ENCODE data around the gene TBC1D23. TPM values are rescaled to one million over a fixed set of nuclear protein-coding genes. Genes with fewer than 3 reads are reported as not detected.
A peak's percentile ranks its signal among the peaks of the same experiment; 100 is the strongest.

TBC1D23 gene
- total RNA-seq, 1 experiment from 2014 or later: 37.9 TPM

GRCh38 chr3:100368441-100368840 is 107.6 kb downstream of the TBC1D23 start:
- Histone ChIP-seq H4K20me1 (ENCODE audit: low read length) (0 out of 2 replicates have a peak, but pooled peaks cover 7% of the 10 kb centered on the region), H3K4me1 (ENCODE audit: insufficient read depth, low read length) (0 out of 2 replicates have a peak, but pooled peaks cover 2% of the 10 kb centered on the region), H3K36me3 (ENCODE audit: low read depth, low read length) (peaks cover 81% of the 10 kb centered on the region), H3F3A (ENCODE audit: low read length, unreplicated experiment) (no peaks in the 10 kb centered on the region), H2AFZ (ENCODE audit: low read length) (no peak overlapping the region), H3K4me3 (ENCODE audit: low read length) (no peak overlapping the region), H3K9me2 (replicated peaks; ENCODE audit: low read length) (no peaks in the 10 kb centered on the region), H3K27me3 (ENCODE audit: low read length) (no peaks in the 10 kb centered on the region), H3K9ac (ENCODE audit: low read length) (no peak overlapping the region), H3K9me3 (ENCODE audit: low read length) (no peaks in the 10 kb centered on the region), H3K79me2 (ENCODE audit: low read length) (no peaks in the 10 kb centered on the region), H3K27ac (ENCODE audit: low read length) (no peak overlapping the region), H3K4me2 (ENCODE audit: low read length) (no peak overlapping the region)
- BruUV-seq (replicated peaks): no TSS peak
- intact Hi-C loops (cut with micrococcal nuclease): no loop called here
- ChIA-PET CTCF (interaction anchor here (0.5 kb wide), 1 partner anchor 78 kb away, joined by 6 read pairs; no protein-coding TSS in a partner anchor), POLR2A (ENCODE audit: unreplicated experiment) (no interaction called here)
- DNase-seq: no peak
- TF ChIP-seq EZH2phosphoT487 (IDR thresholded peaks at IDR 0.05; ENCODE audit: borderline replicate concordance, low read length): no peak
- TF ChIP-seq EZH2 (IDR thresholded peaks at IDR 0.05; ENCODE audit: low read length, unreplicated experiment): no peak
- ATAC-seq: no peak

GRCh38 chr3:100370756-100371155 is 110.0 kb downstream of the TBC1D23 start:
- intact Hi-C loops (cut with micrococcal nuclease): no loop called here
- H3K36me3 ChIP-seq (ENCODE audit: low read depth, low read length): peaks cover 76% of the 10 kb centered on the region

DNA sequence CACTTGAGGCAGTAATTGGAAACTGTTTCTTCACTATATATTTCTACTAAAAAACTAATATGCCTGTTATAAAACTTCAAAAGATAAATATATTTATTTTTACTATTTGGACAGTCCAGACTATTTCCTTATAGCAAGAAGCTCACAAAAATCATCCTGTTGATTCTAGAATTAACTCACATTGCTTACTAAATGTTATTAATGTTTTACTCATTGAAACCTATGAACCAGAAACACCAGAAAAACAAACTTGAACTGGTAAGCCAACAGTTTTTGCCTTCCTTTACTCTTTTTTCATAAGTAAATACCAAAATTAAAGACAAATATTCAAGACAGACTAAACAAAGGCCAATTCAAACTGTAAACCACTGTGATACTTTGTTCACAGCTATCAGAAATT is 113.7 kb downstream of the TBC1D23 start:
- no peaks in the 10 kb centered on the region; the same call in 1 of the 2 replicates for H3K79me2 ChIP-seq (ENCODE audit: low read length)
- no peaks in the 10 kb centered on the region for H4K20me1 ChIP-seq (ENCODE audit: low read length)
- TF ChIP-seq EZH2phosphoT487 (IDR thresholded peaks at IDR 0.05; ENCODE audit: borderline replicate concordance, low read length) (no peak), CTCF (conservative IDR thresholded peaks at IDR 0.05; ENCODE audit: low read depth, low read length) (no peak), EZH2 (IDR thresholded peaks at IDR 0.05; ENCODE audit: low read length, unreplicated experiment) (no peak)
- POLR2A ChIA-PET (ENCODE audit: unreplicated experiment): interaction anchor here (0.6 kb wide), 1 partner anchor 50 kb away, joined by 4 read pairs; no protein-coding TSS in a partner anchor
- no peak overlapping the region for H3K4me3 ChIP-seq (ENCODE audit: low read length)
- CTCF ChIA-PET: interaction anchor here (0.6 kb wide), 1 partner anchor 543 kb away, joined by 3 read pairs; no protein-coding TSS in a partner anchor
- no peak overlapping the region for H3K9ac ChIP-seq (ENCODE audit: low read length)
- DNase-seq (no peak), ATAC-seq (peak; percentile 46)
- peaks cover 5% of the 10 kb centered on the region for H3F3A ChIP-seq (ENCODE audit: low read length, unreplicated experiment)
- H3K9me2 ChIP-seq (replicated peaks; ENCODE audit: low read length): no peaks in the 10 kb centered on the region
- intact Hi-C loops (cut with micrococcal nuclease): no loop called here
- no peaks in the 10 kb centered on the region for H3K9me3 ChIP-seq (ENCODE audit: low read length)
- no TSS peak for BruUV-seq (replicated peaks)
- no peak overlapping the region for H2AFZ ChIP-seq (ENCODE audit: low read length)
- peaks cover 74% of the 10 kb centered on the region for H3K36me3 ChIP-seq (ENCODE audit: low read depth, low read length)
- H3K27me3 ChIP-seq (ENCODE audit: low read length): no peaks in the 10 kb centered on the region
- H3K27ac ChIP-seq (ENCODE audit: low read length): no peak overlapping the region
- 0 out of 2 replicates have a peak, but pooled peaks cover 2% of the 10 kb centered on the region for H3K4me1 ChIP-seq (ENCODE audit: insufficient read depth, low read length)
- H3K4me2 ChIP-seq (ENCODE audit: low read length): no peak overlapping the region

More at GRCh38 chr3:100370756-100371155, 110.0 kb downstream of the TBC1D23 start:
- Histone ChIP-seq H2AFZ (ENCODE audit: low read length) (no peak overlapping the region), H3K27me3 (ENCODE audit: low read length) (no peaks in the 10 kb centered on the region), H3K4me2 (ENCODE audit: low read length) (no peak overlapping the region), H3F3A (ENCODE audit: low read length, unreplicated experiment) (no peaks in the 10 kb centered on the region), H3K4me3 (ENCODE audit: low read length) (no peak overlapping the region), H3K9me3 (ENCODE audit: low read length) (no peaks in the 10 kb centered on the region), H4K20me1 (ENCODE audit: low read length) (0 out of 2 replicates have a peak, but pooled peaks cover 7% of the 10 kb centered on the region), H3K27ac (ENCODE audit: low read length) (no peak overlapping the region), H3K9ac (ENCODE audit: low read length) (no peak overlapping the region), H3K79me2 (ENCODE audit: low read length) (no peaks in the 10 kb centered on the region), H3K4me1 (ENCODE audit: insufficient read depth, low read length) (0 out of 2 replicates have a peak, but pooled peaks cover 2% of the 10 kb centered on the region), H3K9me2 (replicated peaks; ENCODE audit: low read length) (no peaks in the 10 kb centered on the region)
- no TSS peak for BruUV-seq (replicated peaks)
- TF ChIP-seq EZH2phosphoT487 (IDR thresholded peaks at IDR 0.05; ENCODE audit: borderline replicate concordance, low read length) (no peak), CTCF (conservative IDR thresholded peaks at IDR 0.05; ENCODE audit: low read depth, low read length) (no peak), EZH2 (IDR thresholded peaks at IDR 0.05; ENCODE audit: low read length, unreplicated experiment) (no peak)
- POLR2A ChIA-PET (ENCODE audit: unreplicated experiment): no interaction called here
- DNase-seq (peak; percentile 11), ATAC-seq (no peak)
- CTCF ChIA-PET: no interaction called here

Other genes starting within 250 kb of the TBC1D23 start
- not detected in 2 replicates for gene FILIP1L, start 146.5 kb upstream of the TBC1D23 start, total RNA-seq (2014; rRNA removed)
- 37.8 and 63.1 TPM in 2 replicates for gene NIT2, start 73.8 kb downstream of the TBC1D23 start, total RNA-seq (2014; rRNA removed)
- 85.3 and 91.7 TPM in 2 replicates for gene TOMM70, start 140.1 kb downstream of the TBC1D23 start, total RNA-seq (2014; rRNA removed)
- gene LNP1, start 140.5 kb downstream of the TBC1D23 start, total RNA-seq (2014; rRNA removed): 5.2 and 6.8 TPM in 2 replicates
- gene TMEM45A, start 231.6 kb downstream of the TBC1D23 start, total RNA-seq (2014; rRNA removed): 7.6 and 9.4 TPM in 2 replicates